Gastrocnemius medialis (tissue), 4 donors: ENCODE measurements around the gene PRRC2B. TPM values are rescaled to one million over a fixed set of nuclear protein-coding genes. Genes with fewer than 3 reads are reported as not detected.

Experiments
- ATAC-seq, 2 donors: fragments of 150-250 bp; one replicate each; pipeline ENCODE4 v1.9.1; 2016
- DNase-seq, 2 donors: peaks; one replicate each; pipeline ENCODE4 v3.0.0-alpha.2; 2019
- H3K27ac ChIP-seq, 4 donors: fragments of 200-600 bp; sonication (generic); 1 replicate in 1 of 4; 2 replicates in 3 of 4; pipeline ENCODE4 v1.5.1; 2016 to 2018; ENCODE audit warnings: mild to moderate bottlenecking in 2 of 4, moderate library complexity in 1 of 4
- H3K27me3 ChIP-seq, 3 donors: fragments of 200-600 bp; sonication (generic) in 2 of 3; 1 replicate in 1 of 3; 2 replicates in 2 of 3; pipeline versions ENCODE4 v1.5.1 to v1.6.0; 2016 to 2019; ENCODE audit warnings: mild to moderate bottlenecking in 1 of 3, moderate library complexity in 1 of 3
- H3K36me3 ChIP-seq, 2 donors: fragments of 200-600 bp; sonication (generic) in 1 of 2; one replicate each; pipeline ENCODE4 v1.5.1; 2017 to 2018
- H3K4me1 ChIP-seq, 2 donors: fragments of 200-600 bp; sonication (generic) in 1 of 2; one replicate each; pipeline ENCODE4 v1.5.1; 2016 to 2017; ENCODE audit warnings: mild to moderate bottlenecking in 2 of 2
- H3K4me3 ChIP-seq, 4 donors: fragments of 200-600 bp; sonication (generic) in 3 of 4; 1 replicate in 1 of 4; 2 replicates in 3 of 4; pipeline ENCODE4 v1.5.1; 2016 to 2019; ENCODE audit warnings: mild to moderate bottlenecking in 2 of 4
- H3K9me3 ChIP-seq, 3 donors: fragments of 200-600 bp; sonication (generic) in 2 of 3; 1 replicate in 1 of 3; 2 replicates in 2 of 3; pipeline ENCODE4 v1.5.1; 2016 to 2019
- POLR2A ChIP-seq, 2 donors: fragments of 450-650 bp; IDR thresholded peaks; one replicate each; pipeline ENCODE4 v1.6.1; 2017; ENCODE audit warnings: antibody characterized with exemption in 2 of 2, mild to moderate bottlenecking in 2 of 2, moderate library complexity in 2 of 2
- in situ Hi-C, 4 donors: fragments of 200-750 bp; cut with MboI; loops; one replicate each; pipeline versions ENCODE4 v1.15.0 to v1.8.0; 2017; ENCODE audit warnings: low sequenced_read_pairs in 4 of 4
- intact Hi-C: fragments of 100-400 bp; cut with DNase I; formaldehyde crosslinking; loops from one replicate; pipeline ENCODE4 v1.15.1; 2023; ENCODE audit warnings: low total_unique reads
- total RNA-seq, 4 donors: library from RNA; depleted of rRNA; stranded (reverse); fragments of >200 nt; gene quantifications; one replicate each; pipeline versions ENCODE4 v1.1.0 to v1.2.3, GENCODE V29; 2016
- TF ChIP-seq, protein P1 (sequence below), 5 experiments: fragments of 450-650 bp in 3 of 5; fragments of 200-600 bp in 2 of 5; sonication (generic) in 2 of 5; IDR thresholded peaks in 4 of 5; conservative IDR thresholded peaks in 1 of 5; 1 replicate in 4 of 5; 2 replicates in 1 of 5; pipeline ENCODE4 v1.5.1; 2016 to 2019; ENCODE audit warnings: antibody characterized with exemption in 5 of 5, mild to moderate bottlenecking in 3 of 5, moderate library complexity in 3 of 5

PRRC2B gene
- total RNA-seq, 4 donors from 2014 or later, result 29.9 to 41.6 (median 37.2) TPM

GRCh38 chr9:131495785-131496184 lies 101.9 kb downstream of the PRRC2B start:
- TF ChIP-seq POLR2A (IDR thresholded peaks at IDR 0.05), result no peak
- TF ChIP-seq, protein P1, sequence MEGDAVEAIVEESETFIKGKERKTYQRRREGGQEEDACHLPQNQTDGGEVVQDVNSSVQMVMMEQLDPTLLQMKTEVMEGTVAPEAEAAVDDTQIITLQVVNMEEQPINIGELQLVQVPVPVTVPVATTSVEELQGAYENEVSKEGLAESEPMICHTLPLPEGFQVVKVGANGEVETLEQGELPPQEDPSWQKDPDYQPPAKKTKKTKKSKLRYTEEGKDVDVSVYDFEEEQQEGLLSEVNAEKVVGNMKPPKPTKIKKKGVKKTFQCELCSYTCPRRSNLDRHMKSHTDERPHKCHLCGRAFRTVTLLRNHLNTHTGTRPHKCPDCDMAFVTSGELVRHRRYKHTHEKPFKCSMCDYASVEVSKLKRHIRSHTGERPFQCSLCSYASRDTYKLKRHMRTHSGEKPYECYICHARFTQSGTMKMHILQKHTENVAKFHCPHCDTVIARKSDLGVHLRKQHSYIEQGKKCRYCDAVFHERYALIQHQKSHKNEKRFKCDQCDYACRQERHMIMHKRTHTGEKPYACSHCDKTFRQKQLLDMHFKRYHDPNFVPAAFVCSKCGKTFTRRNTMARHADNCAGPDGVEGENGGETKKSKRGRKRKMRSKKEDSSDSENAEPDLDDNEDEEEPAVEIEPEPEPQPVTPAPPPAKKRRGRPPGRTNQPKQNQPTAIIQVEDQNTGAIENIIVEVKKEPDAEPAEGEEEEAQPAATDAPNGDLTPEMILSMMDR (IDR thresholded peaks at IDR 0.05 in 4 of 5, conservative IDR thresholded peaks at IDR 0.05 in 1 of 5), result no peak
- Histone ChIP-seq H3K27ac (no peak overlapping the region), H3K4me3 (no peak overlapping the region), H3K9me3 (no peaks in the 10 kb centered on the region), H3K4me1 (peaks cover 0 to 4% of the 10 kb centered on the region in 2 donors), H3K27me3 (no peaks in the 10 kb centered on the region), H3K36me3 (peaks cover 0 to 80% of the 10 kb centered on the region in 2 donors)
- in situ Hi-C loops (loop anchor here in 2 of 4 donors (25.0 kb wide), 1 partner anchor 108 kb away; the partner anchor contains the start of gene PRRC2B (in 2 of the 2)), intact Hi-C loops (no loop called here)
- ATAC-seq, result no peak
- no peak for DNase-seq

DNA sequence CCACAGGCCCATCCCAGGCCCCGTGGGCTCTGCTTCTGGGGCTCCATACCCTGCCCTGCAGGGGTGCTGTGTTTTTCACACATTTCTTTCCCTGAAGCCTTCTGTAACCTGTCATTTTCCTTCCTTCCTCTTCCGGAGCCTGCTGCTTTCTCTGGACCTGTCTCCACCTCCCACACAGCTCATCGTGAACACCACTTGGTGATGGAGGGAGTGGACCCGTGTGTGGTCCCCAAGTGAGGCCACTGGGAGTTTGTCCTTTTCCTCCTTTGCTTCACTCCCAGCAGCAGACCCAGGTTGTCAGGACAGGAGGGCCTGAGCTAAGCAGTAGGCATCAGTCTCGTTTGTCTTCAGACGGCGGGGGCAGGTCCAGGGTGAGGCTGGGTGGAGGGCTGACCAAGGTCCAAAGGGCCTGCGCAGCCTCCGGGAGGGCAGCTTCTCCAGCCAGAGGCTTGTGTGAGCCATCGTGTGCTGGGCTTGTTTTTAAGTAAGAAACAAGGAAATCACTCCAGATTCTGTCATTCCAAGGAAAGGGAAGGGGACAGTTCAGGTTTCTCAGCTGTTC lies 103.0 kb downstream of the PRRC2B start:
- H3K36me3 ChIP-seq, result peaks cover 0 to 69% of the 10 kb centered on the region in 2 donors
- H3K9me3 ChIP-seq, result no peaks in the 10 kb centered on the region
- ATAC-seq (no peak), DNase-seq (no peak)
- peaks cover 0 to 16% of the 10 kb centered on the region in 2 donors for H3K4me1 ChIP-seq
- H3K27me3 ChIP-seq, result no peaks in the 10 kb centered on the region
- no peak for TF ChIP-seq POLR2A (IDR thresholded peaks at IDR 0.05)
- TF ChIP-seq, protein P1 (IDR thresholded peaks at IDR 0.05 in 4 of 5, conservative IDR thresholded peaks at IDR 0.05 in 1 of 5), result no peak
- in situ Hi-C loops, result loop anchor here in 2 of 4 donors (25.0 kb wide), 1 partner anchor 110 kb away; the partner anchor contains the start of gene PRRC2B (in 2 of the 2)
- H3K27ac ChIP-seq, result no peak overlapping the region
- no peak overlapping the region for H3K4me3 ChIP-seq
- intact Hi-C loops, result no loop called here

GRCh38 chr9:131499254-131499767 lies 105.4 kb downstream of the PRRC2B start:
- H3K27ac ChIP-seq, result peak overlapping the region in 1 of 4 donors; percentile 94
- H3K9me3 ChIP-seq, result no peaks in the 10 kb centered on the region
- no peak for TF ChIP-seq POLR2A (IDR thresholded peaks at IDR 0.05)
- TF ChIP-seq, protein P1 (IDR thresholded peaks at IDR 0.05 in 4 of 5, conservative IDR thresholded peaks at IDR 0.05 in 1 of 5), result no peak
- in situ Hi-C loops (loop anchor here in 2 of 4 donors (25.0 kb wide), 1 partner anchor 112 kb away; the partner anchor contains the start of gene PRRC2B (in 2 of the 2)), intact Hi-C loops (no loop called here)
- DNase-seq, result no peak
- no peak overlapping the region for H3K4me3 ChIP-seq
- ATAC-seq, result no peak
- H3K27me3 ChIP-seq, result no peaks in the 10 kb centered on the region
- H3K36me3 ChIP-seq, result peaks cover 0 to 45% of the 10 kb centered on the region in 2 donors
- H3K4me1 ChIP-seq, result peaks cover 15 to 28% of the 10 kb centered on the region in 2 donors

DNA sequence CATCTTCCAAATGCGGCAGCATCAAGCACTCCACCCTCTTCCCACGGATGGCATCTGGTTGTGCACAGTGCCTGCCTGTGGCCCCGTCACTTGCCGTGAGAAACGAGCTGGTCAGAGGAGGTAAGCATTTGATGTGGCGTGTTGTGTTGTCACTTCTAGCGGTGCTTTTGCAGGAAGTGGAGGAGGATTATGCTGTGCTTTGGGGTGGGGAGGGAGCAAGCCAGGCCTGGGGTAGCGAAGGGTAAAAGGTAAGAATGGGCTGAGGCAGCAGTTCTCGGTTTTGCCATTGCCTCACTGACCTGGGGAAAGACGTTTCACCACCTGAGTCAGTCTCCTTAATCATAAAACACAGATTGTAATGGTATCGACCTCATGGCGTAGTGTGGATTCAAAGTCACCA lies 106.5 kb downstream of the PRRC2B start:
- intact Hi-C loops, result no loop called here
- Histone ChIP-seq H3K4me3 (no peak overlapping the region), H3K27me3 (no peaks in the 10 kb centered on the region), H3K27ac (peak overlapping the region in 3 of 4 donors; percentile 84 to 94 (median 89)), H3K9me3 (no peaks in the 10 kb centered on the region), H3K4me1 (peaks cover 17 to 30% of the 10 kb centered on the region in 2 donors), H3K36me3 (peaks cover 0 to 34% of the 10 kb centered on the region in 2 donors)
- no peak for ATAC-seq
- TF ChIP-seq, protein P1 (IDR thresholded peaks at IDR 0.05 in 4 of 5, conservative IDR thresholded peaks at IDR 0.05 in 1 of 5), result no peak
- TF ChIP-seq POLR2A (IDR thresholded peaks at IDR 0.05), result no peak
- in situ Hi-C loops, result no loop called here
- DNase-seq, result no peak
